Eye (tissue), 1 donor: ENCODE results near the gene STX8.

Source experiments
- DNase-seq: peaks from one replicate; pipeline ENCODE4 v3.0.0-alpha.2; 2015

Gene STX8

DNA sequence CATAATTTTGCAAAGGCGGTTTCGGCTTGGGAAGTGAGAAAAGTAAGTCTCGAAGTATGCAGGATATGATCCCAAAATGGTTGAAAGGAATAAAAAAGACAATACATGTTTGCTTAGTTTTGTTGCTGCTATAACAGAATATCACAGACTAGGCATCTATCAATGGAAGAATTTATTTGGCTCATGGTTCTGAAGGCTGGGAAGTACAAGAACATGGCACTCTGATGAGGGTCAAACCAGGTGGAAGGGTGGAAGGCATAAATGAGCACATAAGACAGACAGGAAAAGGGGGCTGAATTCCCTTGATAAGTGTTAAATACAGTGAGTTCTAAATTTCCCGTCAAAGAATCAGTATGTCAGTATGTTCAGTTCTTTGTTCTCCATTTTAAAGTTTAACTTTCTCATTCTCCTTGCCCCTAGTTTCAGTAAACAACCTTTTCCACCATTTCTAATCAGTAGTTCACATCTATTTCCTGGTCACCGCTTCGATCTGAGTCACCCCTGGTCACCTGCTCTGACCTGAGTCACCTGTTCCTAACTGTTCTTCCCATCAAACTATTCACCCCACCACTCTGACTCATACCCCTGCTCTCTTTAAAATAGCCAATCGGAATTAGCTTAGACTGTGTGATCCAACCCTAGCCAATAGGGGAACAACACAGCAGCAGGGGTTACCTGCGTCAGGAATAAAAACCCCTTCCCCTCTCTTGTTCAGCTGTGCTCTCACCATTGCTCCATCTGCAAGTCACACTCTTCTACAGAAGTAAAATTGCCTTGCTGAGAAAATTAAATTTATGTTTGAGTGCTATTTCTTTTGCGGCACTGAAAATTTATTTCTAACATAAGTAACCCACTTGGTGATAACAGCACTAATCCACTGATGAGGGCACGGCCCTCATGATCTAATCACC, 240.8 kb downstream of the STX8 start:
- DNase-seq: no peak

DNA sequence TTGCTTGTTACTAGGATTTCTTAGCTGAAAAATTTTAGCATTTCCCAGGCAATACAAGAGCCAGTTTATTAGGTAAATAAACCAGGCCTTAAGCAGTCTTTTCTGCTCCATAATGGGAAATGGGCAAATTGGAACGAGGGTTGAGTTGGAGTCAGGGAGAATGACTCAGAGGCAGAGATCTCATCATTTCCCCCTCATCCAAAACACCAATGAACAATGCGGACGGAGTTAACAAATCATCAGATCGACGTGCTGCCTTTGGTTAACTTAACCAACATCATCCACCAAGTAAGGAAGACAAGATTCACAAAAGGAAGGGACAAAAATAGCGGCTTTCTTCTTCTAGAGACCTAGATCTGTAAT, 243.5 kb downstream of the STX8 start:
- DNase-seq: no peak

- peak; percentile 15 for DNase-seq
Measured at GRCh38 chr17:9331279-9332131, 244.1 kb downstream of the STX8 start.

DNA sequence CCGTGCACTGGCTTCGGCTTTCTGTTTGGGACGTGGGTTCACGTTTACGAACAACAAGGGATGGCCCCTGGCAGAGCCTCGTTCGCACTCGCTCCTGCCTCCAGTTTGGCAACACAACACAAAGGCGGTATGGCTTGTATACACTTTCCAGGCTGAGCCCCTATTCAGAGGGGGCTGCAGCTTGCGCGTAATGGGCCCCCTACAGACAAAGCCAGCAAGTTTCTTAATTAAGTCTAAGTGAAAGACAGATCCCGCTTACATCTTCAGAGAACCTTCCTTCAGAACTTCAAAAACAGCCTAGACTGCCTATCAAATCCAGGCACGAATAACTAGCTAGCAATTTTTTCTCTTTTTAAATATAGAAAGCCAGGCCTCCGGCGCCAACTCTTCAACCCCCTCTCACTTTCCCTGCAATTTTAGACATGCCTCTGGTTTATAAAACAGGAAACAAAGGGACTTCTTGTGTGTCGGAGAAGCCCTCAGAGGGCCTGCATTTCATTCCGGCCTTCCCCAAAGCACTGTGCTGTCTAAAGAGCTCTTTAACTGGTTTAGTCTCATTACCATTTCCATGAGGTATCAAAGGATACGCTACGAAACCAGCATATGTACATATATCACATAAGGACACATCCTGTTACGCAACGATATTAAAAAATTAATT, 244.9 kb downstream of the STX8 start:
- DNase-seq: peak; percentile 71

- DNase-seq: no peak
Measured at GRCh38 chr17:9330141-9330540, 245.5 kb downstream of the STX8 start.

- no peak for DNase-seq
Measured at GRCh38 chr17:9329251-9329921, 246.2 kb downstream of the STX8 start.

DNA sequence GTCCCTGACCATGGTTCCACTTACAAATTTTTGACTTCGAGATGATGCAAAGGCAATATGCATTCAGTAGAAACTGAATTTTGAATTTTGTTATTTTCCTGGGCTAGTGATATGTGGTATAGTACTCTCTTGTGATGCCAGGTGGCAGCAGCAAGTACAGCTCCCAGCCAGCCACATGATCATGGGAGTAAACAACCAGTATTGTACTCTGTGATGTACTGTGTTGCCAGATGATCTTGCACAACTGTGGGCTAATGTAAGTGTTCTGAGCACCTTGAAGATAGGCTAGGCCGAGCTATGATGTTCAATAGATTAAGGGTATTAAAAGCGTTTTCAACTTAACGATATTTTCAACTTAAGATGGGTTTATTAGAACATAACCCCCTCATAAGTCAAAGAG, 250.8 kb downstream of the STX8 start:
- no peak for DNase-seq

DNA sequence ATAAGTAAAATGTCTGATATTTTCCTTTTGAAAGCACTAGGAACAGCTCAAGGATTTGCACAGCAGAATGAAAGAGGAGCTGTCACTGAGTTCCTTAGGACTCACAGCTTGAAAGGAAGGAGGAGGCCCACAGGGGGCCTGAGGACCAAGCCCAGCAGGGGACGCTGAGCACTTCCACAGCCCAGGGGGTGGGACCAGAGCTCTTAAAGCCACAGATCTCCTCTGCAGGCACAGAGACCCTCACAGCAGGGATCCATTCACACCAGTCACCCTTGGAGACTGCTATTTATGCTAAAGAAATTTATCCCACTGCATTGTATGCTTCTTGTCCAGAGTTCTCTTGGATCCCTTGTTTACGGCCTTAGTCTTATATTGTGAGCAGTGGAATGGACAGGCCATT, 253.3 kb downstream of the STX8 start:
- peak; percentile 23 for DNase-seq

DNA sequence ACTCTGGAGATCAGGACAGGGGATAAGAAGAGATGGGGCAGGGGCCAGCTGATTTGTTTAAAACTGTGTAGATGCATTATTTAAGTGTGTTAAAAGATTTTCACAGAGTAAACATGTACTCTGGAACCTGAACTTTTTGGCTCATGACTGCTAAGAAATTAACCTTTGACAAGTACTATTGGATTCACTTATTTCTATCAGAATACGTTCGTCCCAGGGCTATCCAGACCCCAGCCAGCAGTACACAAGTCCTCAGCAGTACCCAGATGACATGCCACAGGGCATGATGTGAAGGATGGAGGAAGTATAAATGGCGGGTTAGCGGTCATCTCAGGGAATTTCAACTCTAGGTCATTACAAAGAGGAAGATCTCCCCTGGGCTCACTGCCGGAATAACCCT, 253.7 kb downstream of the STX8 start:
- DNase-seq: no peak

- no peak for DNase-seq
Measured at GRCh38 chr17:9315360-9315759, 260.3 kb downstream of the STX8 start.

- no peak for DNase-seq
Measured at GRCh38 chr17:9313346-9313745, 262.3 kb downstream of the STX8 start.

DNA sequence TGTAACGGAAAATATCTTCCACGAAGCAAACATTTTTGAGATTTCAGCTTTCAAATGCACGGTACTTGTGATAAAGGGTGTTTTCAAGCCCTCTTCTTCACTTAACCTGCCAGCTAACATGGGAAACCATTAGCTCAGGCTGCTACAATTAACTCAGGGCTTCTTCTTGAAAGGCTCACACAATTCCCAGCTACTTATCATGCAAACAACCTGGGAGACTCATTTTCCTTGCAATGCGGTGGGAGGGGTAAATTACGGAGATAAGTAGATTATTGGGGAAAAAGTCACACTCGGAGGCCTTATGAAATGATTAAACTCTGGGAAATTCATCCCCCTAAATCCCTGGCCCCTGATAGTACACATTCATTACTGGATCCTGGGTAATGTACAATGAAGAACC, 266.4 kb downstream of the STX8 start:
- no peak for DNase-seq

GRCh38 chr17:9308069-9308468, 267.6 kb downstream of the STX8 start:
- DNase-seq: no peak

GRCh38 chr17:9307313-9307998, 268.2 kb downstream of the STX8 start:
- DNase-seq: no peak

DNA sequence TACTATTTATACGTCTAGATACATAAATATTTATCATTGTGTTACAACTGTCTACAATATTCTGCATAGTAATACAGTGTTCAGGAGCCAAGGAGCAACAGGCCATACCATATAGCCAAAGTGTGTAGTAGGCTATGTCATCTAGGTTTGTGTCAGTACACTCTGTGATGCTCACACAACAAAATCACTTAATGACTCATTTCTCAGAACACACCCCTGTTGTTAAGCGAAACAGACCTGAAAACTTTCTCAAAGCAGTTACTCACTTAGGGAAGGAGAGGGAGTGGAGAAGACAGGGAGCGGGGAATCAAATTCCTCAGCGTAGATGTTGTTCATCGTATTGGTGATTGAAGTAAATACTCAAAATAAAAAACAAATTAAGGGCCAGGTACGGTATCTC, 269.5 kb downstream of the STX8 start:
- DNase-seq: no peak

GRCh38 chr17:9299695-9300094, 275.9 kb downstream of the STX8 start:
- DNase-seq: no peak

- DNase-seq: no peak
Measured at GRCh38 chr17:9298776-9299295, 276.8 kb downstream of the STX8 start.

- no peak for DNase-seq
Measured at GRCh38 chr17:9298135-9298534, 277.5 kb downstream of the STX8 start.

- DNase-seq: no peak
Measured at GRCh38 chr17:9294661-9295210, 280.9 kb downstream of the STX8 start.

- DNase-seq: no peak
Measured at GRCh38 chr17:9292561-9292941, 283.1 kb downstream of the STX8 start.

GRCh38 chr17:9291912-9292560, 283.6 kb downstream of the STX8 start:
- DNase-seq: peak; percentile 53
